ENCODE data around the gene KCTD11. TPM values are rescaled to one million over a fixed set of nuclear protein-coding genes. Genes with fewer than 3 reads are reported as not detected.
A peak's percentile ranks its signal among the peaks of the same experiment; 100 is the strongest.

KCTD11 gene
- total RNA-seq, 1 experiment from 2014 or later = 3.8 TPM

DNA sequence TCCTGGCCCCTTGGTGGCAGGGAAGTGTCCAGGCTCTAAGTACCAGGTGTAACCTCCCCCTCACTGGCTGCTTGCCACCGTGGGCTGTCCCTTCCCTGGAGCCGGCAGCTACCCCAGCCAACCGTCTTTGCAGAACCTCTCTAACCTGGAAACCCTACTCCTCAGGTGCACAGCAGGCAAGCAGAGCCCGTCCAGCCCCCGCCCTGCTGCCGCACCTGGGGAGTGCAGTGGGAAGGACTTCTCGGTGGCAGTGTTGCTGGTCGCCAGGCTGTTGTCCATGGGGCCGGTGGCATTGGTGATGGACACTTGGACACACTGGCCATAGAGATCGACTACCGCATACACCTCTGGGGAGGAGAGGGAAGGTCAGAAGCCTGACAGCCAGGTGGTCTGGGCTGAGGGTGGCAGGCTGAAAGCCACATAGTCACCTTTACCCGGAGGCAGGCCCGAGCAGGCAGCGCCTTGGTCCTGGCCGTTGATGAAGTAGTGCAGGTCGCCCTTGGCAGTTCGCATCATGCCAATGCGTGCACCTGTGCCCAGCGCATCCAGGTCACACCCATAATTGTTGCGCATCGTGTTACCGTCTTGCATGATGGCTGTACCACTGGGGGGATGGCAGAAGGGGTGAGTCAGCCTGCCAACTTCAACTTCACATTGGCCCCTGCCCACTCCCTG is 29.3 kb upstream of the KCTD11 start:
- Histone ChIP-seq H3K4me3 (ENCODE audit: low read depth, low read length, poor library complexity, severe bottlenecking) (no peak overlapping the region), H3K27me3 (replicated peaks; ENCODE audit: insufficient read depth, low read depth, low read length, poor library complexity) (no peaks in the 10 kb centered on the region), H3K36me3 (ENCODE audit: insufficient read depth, low read length, poor library complexity, severe bottlenecking) (peaks cover 66% of the 10 kb centered on the region), H3K4me1 (ENCODE audit: insufficient read depth, low read length, poor library complexity, severe bottlenecking) (peaks cover 5% of the 10 kb centered on the region), H3K9me3 (ENCODE audit: low read depth, low read length, poor library complexity, severe bottlenecking) (no peaks in the 10 kb centered on the region), H3K27ac (ENCODE audit: low read depth, low read length, poor library complexity, severe bottlenecking) (no peak overlapping the region)
- POLR2A ChIA-PET (ENCODE audit: low non-redundant PET) = no interaction called here
- no peak for DNase-seq (ENCODE audit: low spot score)
- CTCF ChIA-PET = no interaction called here
- no TSS peak for BruUV-seq (replicated peaks)
- no peak for TF ChIP-seq EZH2 (IDR thresholded peaks at IDR 0.05; ENCODE audit: borderline replicate concordance, low read depth, low read length, poor library complexity, severe bottlenecking)
- TF ChIP-seq, protein P1, sequence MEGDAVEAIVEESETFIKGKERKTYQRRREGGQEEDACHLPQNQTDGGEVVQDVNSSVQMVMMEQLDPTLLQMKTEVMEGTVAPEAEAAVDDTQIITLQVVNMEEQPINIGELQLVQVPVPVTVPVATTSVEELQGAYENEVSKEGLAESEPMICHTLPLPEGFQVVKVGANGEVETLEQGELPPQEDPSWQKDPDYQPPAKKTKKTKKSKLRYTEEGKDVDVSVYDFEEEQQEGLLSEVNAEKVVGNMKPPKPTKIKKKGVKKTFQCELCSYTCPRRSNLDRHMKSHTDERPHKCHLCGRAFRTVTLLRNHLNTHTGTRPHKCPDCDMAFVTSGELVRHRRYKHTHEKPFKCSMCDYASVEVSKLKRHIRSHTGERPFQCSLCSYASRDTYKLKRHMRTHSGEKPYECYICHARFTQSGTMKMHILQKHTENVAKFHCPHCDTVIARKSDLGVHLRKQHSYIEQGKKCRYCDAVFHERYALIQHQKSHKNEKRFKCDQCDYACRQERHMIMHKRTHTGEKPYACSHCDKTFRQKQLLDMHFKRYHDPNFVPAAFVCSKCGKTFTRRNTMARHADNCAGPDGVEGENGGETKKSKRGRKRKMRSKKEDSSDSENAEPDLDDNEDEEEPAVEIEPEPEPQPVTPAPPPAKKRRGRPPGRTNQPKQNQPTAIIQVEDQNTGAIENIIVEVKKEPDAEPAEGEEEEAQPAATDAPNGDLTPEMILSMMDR (conservative IDR thresholded peaks at IDR 0.05; ENCODE audit: low read depth, low read length) = no peak
- intact Hi-C loops (cut with micrococcal nuclease; ENCODE audit: unreplicated experiment) = no loop called here

DNA sequence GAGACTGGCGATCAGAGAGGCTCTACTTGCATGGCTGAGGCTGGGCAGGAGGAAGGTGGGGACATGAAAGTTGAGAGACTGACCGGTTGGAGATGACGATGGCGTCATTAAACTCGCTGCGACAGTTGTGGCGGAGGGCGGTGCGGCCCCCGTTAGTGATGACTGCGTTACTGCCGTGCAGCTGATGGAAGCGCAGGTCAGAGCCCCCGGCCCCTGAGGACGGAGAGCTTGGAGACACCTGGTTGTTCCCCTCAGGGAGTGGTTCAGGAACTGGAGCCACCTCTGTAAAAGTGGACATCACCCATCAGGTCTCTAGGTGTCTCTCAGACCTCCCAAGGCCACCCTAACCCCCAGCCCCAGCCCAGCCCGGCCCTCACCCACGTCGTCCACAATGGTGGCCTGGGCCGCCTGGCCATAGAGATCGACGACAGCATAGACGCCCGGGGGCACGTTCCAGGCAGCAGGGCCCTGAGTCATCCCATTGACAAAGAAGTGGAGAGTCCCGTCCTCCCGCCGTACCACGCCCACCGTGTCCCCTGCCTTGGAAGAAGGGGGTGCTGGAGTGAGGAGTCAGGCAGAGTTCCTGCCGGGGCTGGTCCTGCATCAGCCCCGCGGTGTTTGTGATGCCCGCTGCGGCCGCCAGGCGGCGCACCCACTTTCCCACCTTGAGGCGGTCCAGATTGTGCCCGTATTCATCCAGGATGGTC is 28.1 kb upstream of the KCTD11 start:
- Histone ChIP-seq H3K36me3 (ENCODE audit: insufficient read depth, low read length, poor library complexity, severe bottlenecking) (peaks cover 55% of the 10 kb centered on the region), H3K9me3 (ENCODE audit: low read depth, low read length, poor library complexity, severe bottlenecking) (no peaks in the 10 kb centered on the region), H3K4me1 (ENCODE audit: insufficient read depth, low read length, poor library complexity, severe bottlenecking) (peaks cover 13% of the 10 kb centered on the region), H3K27me3 (replicated peaks; ENCODE audit: insufficient read depth, low read depth, low read length, poor library complexity) (no peaks in the 10 kb centered on the region), H3K4me3 (ENCODE audit: low read depth, low read length, poor library complexity, severe bottlenecking) (no peak overlapping the region), H3K27ac (ENCODE audit: low read depth, low read length, poor library complexity, severe bottlenecking) (no peak overlapping the region)
- intact Hi-C loops (cut with micrococcal nuclease; ENCODE audit: unreplicated experiment) = no loop called here
- no TSS peak for BruUV-seq (replicated peaks)
- DNase-seq (ENCODE audit: low spot score) = peak; percentile 62
- TF ChIP-seq EZH2 (IDR thresholded peaks at IDR 0.05; ENCODE audit: borderline replicate concordance, low read depth, low read length, poor library complexity, severe bottlenecking) = no peak
- TF ChIP-seq, protein P1 (conservative IDR thresholded peaks at IDR 0.05; ENCODE audit: low read depth, low read length) = peak; percentile 95
- CTCF ChIA-PET = no interaction called here
- POLR2A ChIA-PET (ENCODE audit: low non-redundant PET) = no interaction called here

DNA sequence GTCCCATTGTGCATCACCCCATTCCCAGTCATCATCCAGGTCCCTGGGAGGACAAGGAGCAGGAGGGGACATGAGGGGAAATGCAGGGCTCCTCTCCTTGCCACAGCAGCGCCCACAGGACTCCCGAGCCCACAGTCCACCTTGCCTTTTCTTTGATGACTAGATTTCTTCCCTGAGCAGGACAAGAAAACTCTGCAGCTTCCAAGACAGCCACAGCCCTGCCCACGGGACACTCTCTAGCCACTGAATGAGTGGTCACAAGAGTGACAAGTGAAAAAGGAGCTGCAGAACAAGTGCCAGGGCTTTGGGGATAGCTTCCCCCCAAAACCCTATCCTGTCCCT is 27.6 kb upstream of the KCTD11 start:
- H3K4me1 ChIP-seq (ENCODE audit: insufficient read depth, low read length, poor library complexity, severe bottlenecking) = peaks cover 13% of the 10 kb centered on the region
- DNase-seq (ENCODE audit: low spot score) = no peak
- no peak overlapping the region for H3K4me3 ChIP-seq (ENCODE audit: low read depth, low read length, poor library complexity, severe bottlenecking)
- H3K9me3 ChIP-seq (ENCODE audit: low read depth, low read length, poor library complexity, severe bottlenecking) = no peaks in the 10 kb centered on the region
- no peak for TF ChIP-seq EZH2 (IDR thresholded peaks at IDR 0.05; ENCODE audit: borderline replicate concordance, low read depth, low read length, poor library complexity, severe bottlenecking)
- TF ChIP-seq, protein P1 (conservative IDR thresholded peaks at IDR 0.05; ENCODE audit: low read depth, low read length) = no peak
- intact Hi-C loops (cut with micrococcal nuclease; ENCODE audit: unreplicated experiment) = no loop called here
- BruUV-seq (replicated peaks) = no TSS peak
- ChIA-PET CTCF (no interaction called here), POLR2A (ENCODE audit: low non-redundant PET) (no interaction called here)
- peaks cover 52% of the 10 kb centered on the region for H3K36me3 ChIP-seq (ENCODE audit: insufficient read depth, low read length, poor library complexity, severe bottlenecking)
- H3K27ac ChIP-seq (ENCODE audit: low read depth, low read length, poor library complexity, severe bottlenecking) = no peak overlapping the region
- no peaks in the 10 kb centered on the region for H3K27me3 ChIP-seq (replicated peaks; ENCODE audit: insufficient read depth, low read depth, low read length, poor library complexity)

All from A673 (cell line).